Central memory CD4-positive, alpha-beta T cell (primary cell): ENCODE measurements around the gene TMEM187.

ENCODE experiments used
- DNase-seq: peaks from one replicate; pipeline ENCODE4 v3.0.0; 2022

Gene TMEM187

GRCh38 chrX:154023276-154024000 is 50.9 kb downstream of the TMEM187 start:
- no peak for DNase-seq

GRCh38 chrX:154024271-154024670 is 51.7 kb downstream of the TMEM187 start:
- no peak for DNase-seq

- no peak for DNase-seq
Observed at GRCh38 chrX:154025230-154025629, 52.7 kb downstream of the TMEM187 start.

- no peak for DNase-seq
Observed at GRCh38 chrX:154026136-154027021, 53.8 kb downstream of the TMEM187 start.

GRCh38 chrX:154027022-154027402 is 54.5 kb downstream of the TMEM187 start:
- DNase-seq: no peak

GRCh38 chrX:154027986-154028385 is 55.4 kb downstream of the TMEM187 start:
- DNase-seq: no peak

- no peak for DNase-seq
Observed at GRCh38 chrX:154028502-154029184, 56.1 kb downstream of the TMEM187 start.

- DNase-seq: no peak
Observed at GRCh38 chrX:154029439-154029838, 56.9 kb downstream of the TMEM187 start.

GRCh38 chrX:154030266-154030665 is 57.7 kb downstream of the TMEM187 start:
- no peak for DNase-seq

- no peak for DNase-seq
Observed at GRCh38 chrX:154030715-154031305, 58.3 kb downstream of the TMEM187 start.

GRCh38 chrX:154032160-154032559 is 59.6 kb downstream of the TMEM187 start:
- DNase-seq: no peak

- no peak for DNase-seq
Observed at GRCh38 chrX:154032653-154033052, 60.1 kb downstream of the TMEM187 start.
